HG03575 (cell line): ENCODE results near the gene OR2B2.

Experiments
- ATAC-seq: cut with Tn5 transposase; IDR thresholded peaks from one replicate; pipeline ENCODE4 v1.9.1; 2021; ENCODE audit not compliant: unreplicated experiment, insufficient number of reproducible peaks, low FRiP score; ENCODE audit errors: extremely low read depth

OR2B2 gene

DNA sequence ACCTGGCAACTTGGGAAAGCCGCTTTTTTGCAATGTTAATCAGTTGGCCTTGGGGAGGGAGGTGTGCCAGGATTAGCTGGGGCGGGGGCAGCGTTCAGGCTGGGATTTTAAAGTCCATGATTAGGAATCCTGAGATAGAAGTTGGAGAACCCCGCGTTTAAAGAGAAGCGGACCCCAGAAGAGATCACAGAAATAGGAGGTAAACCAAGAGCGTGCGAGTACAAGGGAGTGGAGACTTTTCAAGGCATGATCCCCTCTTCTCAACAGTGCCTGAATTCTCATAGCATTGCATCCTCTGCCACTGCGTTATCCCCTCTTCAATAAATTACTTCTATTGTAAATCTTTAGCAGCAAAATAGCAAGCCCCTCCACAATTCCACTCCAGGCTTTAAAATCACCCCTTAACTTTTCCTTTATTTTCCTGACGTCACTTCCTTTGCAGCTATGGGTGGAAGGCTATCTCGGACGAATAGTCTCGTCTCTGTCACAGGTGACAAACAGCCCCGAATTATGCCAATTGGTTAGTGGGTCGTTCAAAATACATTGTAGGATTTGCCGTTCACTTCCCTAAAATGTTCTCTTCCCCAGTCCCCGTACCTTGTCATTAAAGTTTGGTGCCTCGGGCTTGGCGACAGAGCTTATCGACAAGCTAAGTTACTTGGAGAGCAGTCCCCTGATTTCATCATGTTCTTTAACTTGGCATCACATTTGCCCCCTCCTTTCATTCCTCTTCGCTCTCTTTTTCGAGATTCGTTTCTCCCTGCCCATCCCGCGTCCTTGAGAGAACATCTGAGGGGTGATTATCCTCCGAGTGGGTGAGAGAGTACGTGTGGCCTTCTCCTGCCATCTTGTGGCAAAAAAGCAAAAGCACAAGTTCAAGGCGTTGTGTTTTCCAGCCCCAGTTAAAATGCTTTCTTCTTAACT, 17.1 kb downstream of the OR2B2 start:
- no peak for ATAC-seq

DNA sequence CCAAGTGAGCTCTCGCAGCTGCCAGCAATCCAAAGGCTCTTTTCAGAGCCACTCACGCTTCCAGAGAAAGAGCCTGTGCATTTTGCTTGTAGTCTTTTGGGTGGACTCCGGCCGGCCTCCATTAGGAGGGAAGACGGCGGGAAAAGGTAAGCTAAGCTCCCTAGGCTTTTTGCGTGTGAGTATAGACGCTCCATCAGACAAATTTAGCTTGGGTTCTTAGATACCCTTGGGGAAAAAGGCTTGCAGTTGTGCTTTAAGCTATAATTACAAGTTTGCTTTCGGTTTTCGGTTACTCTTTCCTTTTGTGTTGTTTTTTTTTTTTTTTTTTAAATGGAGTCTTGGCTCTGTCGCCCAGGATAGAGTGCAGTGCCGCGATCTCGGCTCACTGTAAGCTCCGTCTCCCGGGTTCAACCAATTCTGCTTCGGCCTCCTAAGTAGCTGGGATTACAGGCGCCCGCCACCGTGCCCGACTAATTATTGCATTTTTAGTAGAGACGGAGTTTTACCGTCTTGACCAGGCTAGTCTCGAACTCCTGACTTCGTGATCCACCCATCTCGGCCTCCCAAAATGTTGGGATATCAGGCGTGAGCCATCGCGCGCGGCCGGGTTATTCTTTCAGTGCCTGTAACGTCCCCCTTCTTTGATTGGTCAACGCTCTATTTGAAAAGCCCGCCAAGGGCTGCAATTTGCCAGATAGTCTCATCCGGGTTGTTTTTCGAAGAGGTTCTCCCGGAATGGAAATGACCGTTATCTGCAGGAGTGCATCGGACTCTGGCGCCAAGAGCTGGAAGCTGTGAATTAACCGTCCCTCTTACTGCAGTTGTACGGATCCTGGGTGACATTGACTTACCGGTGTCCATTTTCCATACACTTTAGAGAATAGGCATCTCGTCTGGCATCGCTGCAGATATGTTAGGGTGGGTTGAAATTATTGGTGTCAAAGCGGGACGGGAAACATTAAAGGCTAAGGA, 18.1 kb downstream of the OR2B2 start:
- ATAC-seq, result no peak

- ATAC-seq, result peak; percentile 37
These were observed 18.9 kb downstream of the OR2B2 start for GRCh38 chr6:27893059-27893835.

DNA sequence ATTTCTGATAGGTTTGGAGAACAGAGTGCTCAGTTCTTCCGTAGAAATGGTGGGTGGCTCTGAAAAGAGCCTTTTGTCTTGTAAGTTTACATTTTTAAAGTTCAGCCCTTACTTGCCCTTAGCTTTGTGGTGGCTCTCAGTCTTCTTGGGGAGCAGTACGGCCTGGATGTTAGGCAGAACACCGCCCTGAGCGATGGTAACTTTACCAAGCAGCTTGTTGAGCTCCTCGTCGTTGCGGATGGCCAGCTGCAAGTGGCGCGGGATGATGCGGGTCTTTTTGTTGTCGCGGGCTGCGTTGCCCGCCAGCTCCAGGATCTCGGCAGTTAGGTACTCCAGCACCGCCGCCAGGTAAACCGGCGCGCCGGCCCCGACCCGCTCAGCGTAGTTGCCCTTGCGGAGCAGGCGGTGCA, 19.5 kb downstream of the OR2B2 start:
- no peak for ATAC-seq

GRCh38 chr6:27891320-27891875, 20.8 kb downstream of the OR2B2 start:
- ATAC-seq, result no peak

- ATAC-seq, result peak; percentile 36
These were observed 21.5 kb downstream of the OR2B2 start for GRCh38 chr6:27890445-27891319.

- no peak for ATAC-seq
These were observed 22.4 kb downstream of the OR2B2 start for GRCh38 chr6:27889628-27890444.

- ATAC-seq, result no peak
These were observed 22.9 kb downstream of the OR2B2 start for GRCh38 chr6:27889275-27889627.

GRCh38 chr6:27888566-27888965, 23.6 kb downstream of the OR2B2 start:
- ATAC-seq, result no peak

DNA sequence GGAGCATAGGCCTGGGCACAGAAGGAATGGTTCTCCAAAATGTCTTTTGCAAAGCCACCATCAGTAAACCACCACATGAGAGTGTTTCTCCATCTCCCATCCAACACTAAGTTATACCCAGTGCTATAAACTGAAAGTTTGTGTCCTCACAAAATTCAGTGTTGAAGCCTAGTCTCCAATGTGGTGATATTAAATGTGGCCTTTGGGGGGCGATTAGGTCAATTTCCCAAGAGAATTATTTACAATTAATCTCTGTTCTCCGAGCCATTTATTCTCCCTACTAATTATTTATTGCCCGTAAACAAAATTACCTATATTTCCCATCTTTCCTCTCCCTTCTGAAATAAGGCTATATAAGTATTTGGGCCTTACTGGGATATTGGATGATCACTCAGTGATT, 26.1 kb downstream of the OR2B2 start:
- no peak for ATAC-seq

GRCh38 chr6:27883136-27883535, 29.1 kb downstream of the OR2B2 start:
- ATAC-seq, result no peak

- ATAC-seq, result no peak
These were observed 29.6 kb downstream of the OR2B2 start for GRCh38 chr6:27882624-27883023.

DNA sequence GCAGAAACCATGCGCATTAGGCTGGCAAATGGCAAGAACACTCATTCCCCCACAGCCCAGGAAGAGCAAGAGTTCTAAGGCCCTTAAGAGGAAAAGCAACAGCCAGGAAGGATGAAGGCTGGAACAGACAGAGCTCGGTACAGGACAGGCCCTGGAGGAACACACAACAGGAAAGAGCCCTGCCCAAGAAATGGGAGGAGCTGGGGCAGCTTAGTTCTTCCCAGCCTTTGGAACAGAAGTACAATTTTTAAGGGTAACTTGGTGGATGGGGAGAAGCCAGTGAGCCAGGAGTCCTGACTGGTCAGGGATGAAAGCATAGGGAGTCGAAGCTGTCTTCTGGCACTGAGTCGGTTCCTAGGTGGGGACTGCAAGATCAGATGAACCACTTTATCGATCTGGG, 32.4 kb downstream of the OR2B2 start:
- no peak for ATAC-seq

GRCh38 chr6:27874016-27874415, 38.2 kb downstream of the OR2B2 start:
- no peak for ATAC-seq

GRCh38 chr6:27873021-27873940, 38.9 kb downstream of the OR2B2 start:
- no peak for ATAC-seq

DNA sequence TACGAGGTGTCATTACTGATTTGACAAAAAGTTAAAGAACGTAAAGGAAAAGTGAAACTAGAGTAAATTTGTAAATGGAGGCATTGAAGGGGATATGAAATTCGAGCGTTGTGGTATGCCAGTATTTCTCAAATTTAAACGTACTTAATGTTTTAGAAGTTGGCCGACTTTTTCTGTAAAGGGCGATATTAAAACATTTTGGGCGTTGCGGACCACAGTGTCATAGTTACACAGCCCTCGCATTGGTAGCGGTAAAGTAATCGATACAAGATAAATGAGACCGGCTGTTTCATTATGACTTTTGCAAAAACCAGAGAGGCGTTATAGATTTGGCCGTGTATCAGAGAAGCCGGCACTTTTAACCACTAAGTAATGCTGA, 39.6 kb downstream of the OR2B2 start:
- no peak for ATAC-seq
